ENCODE results near the gene CCDC149.

The CCDC149 gene

GRCh38 chr4:24837336-24837735 is 75.5 kb downstream of the CCDC149 start:
- H3K4me3 ChIP-seq (ENCODE audit: low read depth, low read length): no peak overlapping the region
- TF ChIP-seq, protein P1, sequence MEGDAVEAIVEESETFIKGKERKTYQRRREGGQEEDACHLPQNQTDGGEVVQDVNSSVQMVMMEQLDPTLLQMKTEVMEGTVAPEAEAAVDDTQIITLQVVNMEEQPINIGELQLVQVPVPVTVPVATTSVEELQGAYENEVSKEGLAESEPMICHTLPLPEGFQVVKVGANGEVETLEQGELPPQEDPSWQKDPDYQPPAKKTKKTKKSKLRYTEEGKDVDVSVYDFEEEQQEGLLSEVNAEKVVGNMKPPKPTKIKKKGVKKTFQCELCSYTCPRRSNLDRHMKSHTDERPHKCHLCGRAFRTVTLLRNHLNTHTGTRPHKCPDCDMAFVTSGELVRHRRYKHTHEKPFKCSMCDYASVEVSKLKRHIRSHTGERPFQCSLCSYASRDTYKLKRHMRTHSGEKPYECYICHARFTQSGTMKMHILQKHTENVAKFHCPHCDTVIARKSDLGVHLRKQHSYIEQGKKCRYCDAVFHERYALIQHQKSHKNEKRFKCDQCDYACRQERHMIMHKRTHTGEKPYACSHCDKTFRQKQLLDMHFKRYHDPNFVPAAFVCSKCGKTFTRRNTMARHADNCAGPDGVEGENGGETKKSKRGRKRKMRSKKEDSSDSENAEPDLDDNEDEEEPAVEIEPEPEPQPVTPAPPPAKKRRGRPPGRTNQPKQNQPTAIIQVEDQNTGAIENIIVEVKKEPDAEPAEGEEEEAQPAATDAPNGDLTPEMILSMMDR (IDR thresholded peaks at IDR 0.05; ENCODE audit: low read depth, low read length): no peak

GRCh38 chr4:24836661-24837242 is 76.1 kb downstream of the CCDC149 start:
- no peak overlapping the region for H3K4me3 ChIP-seq (ENCODE audit: low read depth, low read length)
- TF ChIP-seq, protein P1 (IDR thresholded peaks at IDR 0.05; ENCODE audit: low read depth, low read length): no peak

- TF ChIP-seq, protein P1 (IDR thresholded peaks at IDR 0.05; ENCODE audit: low read depth, low read length): no peak
- H3K4me3 ChIP-seq (ENCODE audit: low read depth, low read length): no peak overlapping the region
These were observed 77.1 kb downstream of the CCDC149 start for GRCh38 chr4:24835696-24836095.

DNA sequence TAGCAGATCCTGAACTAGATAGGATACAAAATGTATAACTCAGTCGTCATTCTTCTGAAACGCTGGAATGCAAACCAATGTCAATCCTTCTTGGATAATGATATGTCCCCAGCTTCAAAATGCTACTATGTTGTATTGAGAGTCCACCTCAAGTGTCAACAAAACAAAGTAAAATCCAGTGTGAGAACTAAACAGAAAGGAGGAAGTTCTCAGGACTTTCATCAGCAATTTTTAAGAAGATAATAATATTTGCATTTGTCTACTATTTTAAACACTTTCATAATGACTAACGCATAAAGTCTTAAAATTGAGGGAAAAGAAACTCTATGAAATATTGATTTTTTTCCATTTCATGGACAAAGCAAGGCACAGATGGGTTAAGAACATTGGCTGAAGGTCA is 81.2 kb downstream of the CCDC149 start:
- TF ChIP-seq, protein P1 (IDR thresholded peaks at IDR 0.05; ENCODE audit: low read depth, low read length): no peak
- H3K4me3 ChIP-seq (ENCODE audit: low read depth, low read length): no peak overlapping the region

GRCh38 chr4:24824720-24825119 is 88.1 kb downstream of the CCDC149 start:
- TF ChIP-seq, protein P1 (IDR thresholded peaks at IDR 0.05; ENCODE audit: low read depth, low read length): no peak

DNA sequence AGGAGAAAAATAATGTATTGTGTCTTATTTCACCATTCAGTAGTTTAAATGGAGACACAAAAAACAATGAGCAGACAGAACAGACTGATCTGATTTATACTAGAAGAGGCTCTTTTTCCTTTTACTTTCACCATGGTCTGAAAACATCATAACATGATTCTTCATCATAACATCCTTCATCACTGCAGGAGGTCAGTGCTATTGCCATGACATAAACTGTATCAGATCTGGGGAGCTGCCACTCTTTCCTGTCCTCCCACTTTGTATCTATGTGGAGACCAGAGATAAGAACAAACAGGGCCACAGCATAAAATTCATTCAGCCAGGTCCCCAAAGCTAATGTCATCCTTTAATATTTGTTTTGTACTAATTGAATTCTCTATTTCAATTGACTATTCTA is 92.3 kb downstream of the CCDC149 start:
- TF ChIP-seq, protein P1 (IDR thresholded peaks at IDR 0.05; ENCODE audit: low read depth, low read length): no peak

More at GRCh38 chr4:24824720-24825119, 88.1 kb downstream of the CCDC149 start:
- H3K4me3 ChIP-seq (ENCODE audit: low read depth, low read length): no peak overlapping the region

GRCh38 chr4:24816797-24817196 is 96.0 kb downstream of the CCDC149 start:
- TF ChIP-seq, protein P1 (IDR thresholded peaks at IDR 0.05; ENCODE audit: low read depth, low read length): no peak
- no peak overlapping the region for H3K4me3 ChIP-seq (ENCODE audit: low read depth, low read length)

More for the DNA sequence above, 92.3 kb downstream of the CCDC149 start:
- no peak overlapping the region for H3K4me3 ChIP-seq (ENCODE audit: low read depth, low read length)

All from WI38 (cell line).